Mesenchymal stem cell (in vitro differentiated cells and primary cell): ENCODE results near the gene SLC12A1.

Experiments
- DNase-seq: peaks from one replicate; pipeline ENCODE4 v3.0.0-alpha.2; 2013
- H2AFZ ChIP-seq: one replicate; pipeline ENCODE4 v1.6.1; 2013; ENCODE audit warnings: low read depth, mild to moderate bottlenecking, control low read depth, inconsistent platforms, low read length, moderate library complexity
- H2AK5ac ChIP-seq: 2 replicates; pipeline ENCODE4 v1.6.1; 2013; ENCODE audit warnings: low read length, moderate library complexity, mild to moderate bottlenecking, inconsistent platforms; ENCODE audit not compliant: severe bottlenecking
- H2BK120ac ChIP-seq: one replicate; pipeline ENCODE4 v1.6.1; 2013; ENCODE audit warnings: low read depth, mild to moderate bottlenecking, inconsistent platforms, low read length, moderate library complexity
- H2BK12ac ChIP-seq, 2 experiments: one replicate each; pipeline ENCODE4 v1.6.1; 2013; ENCODE audit warnings: inconsistent platforms in 2 of 2, low read length in 2 of 2, mild to moderate bottlenecking in 2 of 2, moderate library complexity in 2 of 2, control low read depth in 1 of 2
- H2BK15ac ChIP-seq: one replicate; pipeline ENCODE4 v1.6.1; 2013; ENCODE audit warnings: mild to moderate bottlenecking, low read depth, inconsistent platforms; ENCODE audit not compliant: poor library complexity, severe bottlenecking
- H2BK5ac ChIP-seq: 2 replicates; pipeline ENCODE4 v1.6.1; 2013; ENCODE audit warnings: low read depth, mild to moderate bottlenecking, low read length, control low read depth, inconsistent platforms; ENCODE audit not compliant: poor library complexity, severe bottlenecking
- H3K14ac ChIP-seq, 2 experiments: one replicate each; pipeline ENCODE4 v1.6.1; 2013; ENCODE audit warnings: inconsistent platforms in 2 of 2, low read length in 2 of 2, control low read depth in 1 of 2, mild to moderate bottlenecking in 1 of 2, moderate library complexity in 1 of 2
- H3K18ac ChIP-seq, 2 experiments: one replicate each; pipeline ENCODE4 v1.6.1; 2013; ENCODE audit warnings: inconsistent platforms in 2 of 2, low read length in 2 of 2, control low read depth in 1 of 2, low read depth in 1 of 2, mild to moderate bottlenecking in 1 of 2
- H3K23ac ChIP-seq, 2 experiments: one replicate each; pipeline ENCODE4 v1.6.1; 2013; ENCODE audit warnings: inconsistent platforms in 2 of 2, low read length in 2 of 2, mild to moderate bottlenecking in 2 of 2, moderate library complexity in 2 of 2, control low read depth in 1 of 2
- H3K27ac ChIP-seq: 2 replicates; pipeline ENCODE4 v1.5.1; 2013; ENCODE audit warnings: mild to moderate bottlenecking, moderate library complexity, low read length, control low read depth, inconsistent platforms; ENCODE audit not compliant: poor library complexity, severe bottlenecking
- H3K27me3 ChIP-seq, 2 experiments: 2 replicates each; pipeline versions ENCODE4 v1.6.1 to v1.7.0; 2013; ENCODE audit warnings: low read length in 2 of 2, mild to moderate bottlenecking in 2 of 2, moderate library complexity in 2 of 2, control low read depth in 1 of 2, inconsistent platforms in 1 of 2; ENCODE audit not compliant: control insufficient read depth in 1 of 2, insufficient read depth in 1 of 2
- H3K36me3 ChIP-seq, 2 experiments: 2 replicates each; pipeline versions ENCODE4 v1.6.1 to v1.7.0; 2013; ENCODE audit warnings: low read length in 2 of 2, control low read depth in 1 of 2, inconsistent platforms in 1 of 2, low read depth in 1 of 2, mild to moderate bottlenecking in 1 of 2; ENCODE audit not compliant: insufficient read depth in 2 of 2, control insufficient read depth in 1 of 2
- H3K4ac ChIP-seq, 2 experiments: one replicate each; pipeline ENCODE4 v1.6.1; 2013; ENCODE audit warnings: inconsistent platforms in 2 of 2, low read length in 2 of 2, mild to moderate bottlenecking in 2 of 2, moderate library complexity in 2 of 2, control low read depth in 1 of 2, low read depth in 1 of 2
- H3K4me1 ChIP-seq: 2 replicates; pipeline ENCODE4 v1.6.1; 2013; ENCODE audit warnings: low read depth, low read length, control low read depth; ENCODE audit not compliant: control insufficient read depth, insufficient read depth
- H3K4me2 ChIP-seq: 2 replicates; pipeline ENCODE4 v1.6.1; 2013; ENCODE audit warnings: low read length, mild to moderate bottlenecking, inconsistent platforms; ENCODE audit not compliant: poor library complexity, severe bottlenecking
- H3K4me3 ChIP-seq, 2 experiments: 2 replicates each; pipeline versions ENCODE4 v1.5.1 to v1.7.0; 2013; ENCODE audit warnings: low read length in 2 of 2, mild to moderate bottlenecking in 2 of 2, control low read depth in 1 of 2, low read depth in 1 of 2; ENCODE audit not compliant: insufficient read depth in 1 of 2
- H3K79me1 ChIP-seq: replicated peaks from 2 replicates; pipeline ENCODE4 v1.6.1; 2013; ENCODE audit warnings: mild to moderate bottlenecking, control low read depth, low read length, inconsistent platforms; ENCODE audit not compliant: poor library complexity, severe bottlenecking
- H3K9ac ChIP-seq: 2 replicates; pipeline ENCODE4 v1.7.0; 2013; ENCODE audit warnings: mild to moderate bottlenecking, low read length, moderate library complexity
- H3K9me3 ChIP-seq: 2 replicates; pipeline ENCODE4 v1.7.0; 2013; ENCODE audit warnings: mild to moderate bottlenecking, low read length; ENCODE audit not compliant: control insufficient read depth
- H4K8ac ChIP-seq: one replicate; pipeline ENCODE4 v1.6.1; 2013; ENCODE audit warnings: inconsistent platforms, mild to moderate bottlenecking, low read length, moderate library complexity
- H4K91ac ChIP-seq: one replicate; pipeline ENCODE4 v1.6.1; 2013; ENCODE audit warnings: mild to moderate bottlenecking, low read length, inconsistent platforms
- WGBS: methylation state at CpG from one replicate; pipeline ENCODE4 v1.1.7; 2013; ENCODE audit warnings: mixed read lengths; 5-methylcytosine and 5-hydroxymethylcytosine counted together

Gene SLC12A1

GRCh38 chr15:48265135-48265534, 59.0 kb downstream of the SLC12A1 start:
- H2BK120ac ChIP-seq: no peak overlapping the region
- no peak overlapping the region for H2BK5ac ChIP-seq
- H3K9me3 ChIP-seq: no peaks in the 10 kb centered on the region
- H3K79me1 ChIP-seq: no peaks in the 10 kb centered on the region
- no peak overlapping the region for H4K91ac ChIP-seq
- no peak overlapping the region for H3K18ac ChIP-seq
- H2AK5ac ChIP-seq: no peak overlapping the region
- no peak overlapping the region for H4K8ac ChIP-seq
- no peak overlapping the region for H3K9ac ChIP-seq
- peak overlapping the region; percentile 40 for H3K27ac ChIP-seq
- H2BK12ac ChIP-seq: no peak overlapping the region
- no peak overlapping the region for H3K23ac ChIP-seq
- no peak for DNase-seq
- H3K14ac ChIP-seq: no peak overlapping the region
- no peak overlapping the region for H3K4me3 ChIP-seq
- no peaks in the 10 kb centered on the region for H3K4me1 ChIP-seq
- H3K36me3 ChIP-seq: no peaks in the 10 kb centered on the region
- H2AFZ ChIP-seq: no peak overlapping the region
- WGBS: no CpG with 5 or more reads among the region's 1 CpG
- H3K4ac ChIP-seq: no peak overlapping the region
- no peaks in the 10 kb centered on the region for H3K27me3 ChIP-seq
- H3K4me2 ChIP-seq: no peak overlapping the region
- H2BK15ac ChIP-seq: no peak overlapping the region

GRCh38 chr15:48266024-48266689, 60.1 kb downstream of the SLC12A1 start:
- Histone ChIP-seq H2BK15ac (no peak overlapping the region), H3K23ac (no peak overlapping the region), H3K36me3 (no peaks in the 10 kb centered on the region), H3K4me3 (no peak overlapping the region), H4K91ac (no peak overlapping the region), H3K27me3 (no peaks in the 10 kb centered on the region), H3K9ac (no peak overlapping the region), H3K27ac (no peak overlapping the region), H2BK120ac (no peak overlapping the region), H3K4ac (no peak overlapping the region), H2BK12ac (no peak overlapping the region), H3K4me2 (no peak overlapping the region), H3K14ac (no peak overlapping the region), H3K9me3 (no peaks in the 10 kb centered on the region), H2BK5ac (no peak overlapping the region), H3K79me1 (no peaks in the 10 kb centered on the region), H3K18ac (no peak overlapping the region), H2AK5ac (no peak overlapping the region), H4K8ac (no peak overlapping the region), H2AFZ (no peak overlapping the region), H3K4me1 (no peaks in the 10 kb centered on the region)
- DNase-seq: no peak
- WGBS: 79% methylated on average over 4 of the region's 4 CpGs

GRCh38 chr15:48267766-48268165, 61.7 kb downstream of the SLC12A1 start:
- no peak overlapping the region for H2BK120ac ChIP-seq
- H4K91ac ChIP-seq: no peak overlapping the region
- 98% methylated on average over 3 of the region's 3 CpGs for WGBS

GRCh38 chr15:48273049-48273448, 66.9 kb downstream of the SLC12A1 start:
- H2BK12ac ChIP-seq: no peak overlapping the region

More at GRCh38 chr15:48267766-48268165, 61.7 kb downstream of the SLC12A1 start:
- Histone ChIP-seq H3K4me2 (no peak overlapping the region), H3K4me1 (no peaks in the 10 kb centered on the region), H2AK5ac (no peak overlapping the region), H3K36me3 (no peaks in the 10 kb centered on the region), H3K27ac (no peak overlapping the region), H2BK15ac (no peak overlapping the region), H2BK12ac (no peak overlapping the region), H3K4me3 (no peak overlapping the region), H4K8ac (no peak overlapping the region), H3K27me3 (no peaks in the 10 kb centered on the region), H3K14ac (no peak overlapping the region), H3K9me3 (no peaks in the 10 kb centered on the region), H3K9ac (no peak overlapping the region), H3K4ac (no peak overlapping the region), H3K79me1 (no peaks in the 10 kb centered on the region), H2BK5ac (no peak overlapping the region), H2AFZ (no peak overlapping the region), H3K18ac (no peak overlapping the region), H3K23ac (no peak overlapping the region)
- no peak for DNase-seq

More at GRCh38 chr15:48273049-48273448, 66.9 kb downstream of the SLC12A1 start:
- Histone ChIP-seq H2BK15ac (no peak overlapping the region), H2AK5ac (no peak overlapping the region), H2AFZ (no peak overlapping the region), H3K18ac (no peak overlapping the region), H3K14ac (no peak overlapping the region), H3K9ac (no peak overlapping the region), H4K91ac (no peak overlapping the region), H3K4ac (no peak overlapping the region), H3K79me1 (no peaks in the 10 kb centered on the region), H4K8ac (no peak overlapping the region), H3K4me2 (no peak overlapping the region), H3K27ac (no peak overlapping the region), H3K9me3 (no peaks in the 10 kb centered on the region), H2BK120ac (peak overlapping the region; percentile 5), H3K36me3 (no peaks in the 10 kb centered on the region), H3K4me3 (no peak overlapping the region), H2BK5ac (no peak overlapping the region), H3K23ac (no peak overlapping the region), H3K4me1 (no peaks in the 10 kb centered on the region), H3K27me3 (no peaks in the 10 kb centered on the region)
- WGBS: 66% methylated on average over 4 of the region's 4 CpGs
- no peak for DNase-seq
